Caki2 (cell line): ENCODE results near the gene EPHB2. TPM values are rescaled to one million over a fixed set of nuclear protein-coding genes. Genes with fewer than 3 reads are reported as not detected.
A peak's percentile ranks its signal among the peaks of the same experiment; 100 is the strongest.

Experiments
- DNase-seq: peaks from one replicate; pipeline ENCODE4 v3.0.0-alpha.2; 2015; ENCODE audit warnings: low read depth
- in situ Hi-C: cut with HindIII; loops from 2 replicates; pipeline ENCODE4 v1.10.0; 2016; ENCODE audit warnings: low sequenced_read_pairs, low pct_unique_long_range_greater_than_20kb, mixed read lengths
- total RNA-seq: library from RNA; depleted of rRNA; stranded (reverse); fragments of >200 nt; shearing (Covaris generic); gene quantifications from 2 replicates; pipeline ENCODE4 v1.2.3, GENCODE V29; 2014; ENCODE audit warnings: low replicate concordance

Gene EPHB2
- total RNA-seq, 1 experiment from 2014 or later, result 14.5 TPM

- no peak for DNase-seq
- in situ Hi-C loops, result no loop called here
These were observed 50.5 kb downstream of the EPHB2 start for GRCh38 chr1:22761101-22761500.

- DNase-seq, result no peak
- in situ Hi-C loops, result no loop called here
These were observed 51.2 kb downstream of the EPHB2 start for GRCh38 chr1:22761821-22762220.

GRCh38 chr1:22763487-22764200 is 53.0 kb downstream of the EPHB2 start:
- no peak for DNase-seq
- in situ Hi-C loops, result no loop called here

- in situ Hi-C loops, result no loop called here
- no peak for DNase-seq
These were observed 57.2 kb downstream of the EPHB2 start for GRCh38 chr1:22767852-22768251.

GRCh38 chr1:22769932-22770331 is 59.3 kb downstream of the EPHB2 start:
- DNase-seq, result no peak
- in situ Hi-C loops, result no loop called here

GRCh38 chr1:22772014-22772413 is 61.4 kb downstream of the EPHB2 start:
- in situ Hi-C loops, result no loop called here
- DNase-seq, result no peak

GRCh38 chr1:22773981-22774832 is 63.6 kb downstream of the EPHB2 start:
- no peak for DNase-seq
- in situ Hi-C loops, result no loop called here

GRCh38 chr1:22774833-22775182 is 64.2 kb downstream of the EPHB2 start:
- in situ Hi-C loops, result no loop called here
- no peak for DNase-seq

- DNase-seq, result no peak
- in situ Hi-C loops, result no loop called here
These were observed 64.8 kb downstream of the EPHB2 start for GRCh38 chr1:22775478-22775877.

GRCh38 chr1:22776035-22776613 is 65.5 kb downstream of the EPHB2 start:
- in situ Hi-C loops, result no loop called here
- DNase-seq, result no peak

- in situ Hi-C loops, result no loop called here
- DNase-seq, result no peak
These were observed 66.9 kb downstream of the EPHB2 start for GRCh38 chr1:22777388-22778057.

- in situ Hi-C loops, result no loop called here
- DNase-seq, result no peak
These were observed 67.8 kb downstream of the EPHB2 start for GRCh38 chr1:22778408-22778807.

- in situ Hi-C loops, result no loop called here
- DNase-seq, result no peak
These were observed 68.4 kb downstream of the EPHB2 start for GRCh38 chr1:22778862-22779520.

GRCh38 chr1:22780696-22781095 is 70.1 kb downstream of the EPHB2 start:
- DNase-seq, result peak; percentile 61
- in situ Hi-C loops, result no loop called here

- in situ Hi-C loops, result no loop called here
- no peak for DNase-seq
These were observed 70.8 kb downstream of the EPHB2 start for GRCh38 chr1:22781483-22781882.

GRCh38 chr1:22782406-22782805 is 71.8 kb downstream of the EPHB2 start:
- in situ Hi-C loops, result no loop called here
- DNase-seq, result no peak

GRCh38 chr1:22784317-22784716 is 73.7 kb downstream of the EPHB2 start:
- in situ Hi-C loops, result no loop called here
- no peak for DNase-seq

- DNase-seq, result no peak
- in situ Hi-C loops, result no loop called here
These were observed 74.1 kb downstream of the EPHB2 start for GRCh38 chr1:22784737-22785136.
